ENCODE measurements around the gene RPRM.
"Not testable (repeated sequence)": the region's sequence is repeated elsewhere in the genome, so short reads cannot be mapped to it uniquely, and the experiment has no call there.

The RPRM gene

GRCh38 chr2:153455403-153455802 is 23.2 kb downstream of the RPRM start:
- Histone ChIP-seq H3K4me3 (ENCODE audit: insufficient read depth, low read length, poor library complexity, severe bottlenecking) (no peak overlapping the region), H3K9me3 (ENCODE audit: insufficient read depth, low read length) (no peaks in the 10 kb centered on the region), H3K9me2 (replicated peaks; ENCODE audit: insufficient read depth, low read length) (no peaks in the 10 kb centered on the region), H3K27ac (ENCODE audit: low read depth, low read length) (no peak overlapping the region), H3K9ac (ENCODE audit: low read length) (no peak overlapping the region), H3K79me2 (ENCODE audit: insufficient read depth, low read length) (no peaks in the 10 kb centered on the region), H2AFZ (ENCODE audit: low read depth, low read length, severe bottlenecking) (no peak overlapping the region), H3K36me3 (ENCODE audit: low read length) (no peaks in the 10 kb centered on the region), H4K20me1 (ENCODE audit: low read depth, low read length) (no peaks in the 10 kb centered on the region), H3K27me3 (ENCODE audit: low read length) (no peaks in the 10 kb centered on the region), H3K4me2 (ENCODE audit: low read depth, low read length, poor library complexity, severe bottlenecking) (no peak overlapping the region), H3F3A (ENCODE audit: insufficient read depth) (no peaks in the 10 kb centered on the region)
- TF ChIP-seq EZH2phosphoT487 (conservative IDR thresholded peaks at IDR 0.05; ENCODE audit: low read length) (no peak), CTCF (IDR thresholded peaks at IDR 0.05; ENCODE audit: insufficient read depth, low read length, poor library complexity, severe bottlenecking) (no peak)

- Histone ChIP-seq H3K4me3 (ENCODE audit: insufficient read depth, low read length, poor library complexity, severe bottlenecking) (no peak overlapping the region), H3F3A (ENCODE audit: insufficient read depth) (no peaks in the 10 kb centered on the region), H3K36me3 (ENCODE audit: low read length) (no peaks in the 10 kb centered on the region), H3K9me3 (ENCODE audit: insufficient read depth, low read length) (no peaks in the 10 kb centered on the region), H3K27me3 (ENCODE audit: low read length) (no peaks in the 10 kb centered on the region), H3K9me2 (replicated peaks; ENCODE audit: insufficient read depth, low read length) (no peaks in the 10 kb centered on the region), H4K20me1 (ENCODE audit: low read depth, low read length) (no peaks in the 10 kb centered on the region), H3K27ac (ENCODE audit: low read depth, low read length) (no peak overlapping the region), H3K9ac (ENCODE audit: low read length) (no peak overlapping the region), H3K4me2 (ENCODE audit: low read depth, low read length, poor library complexity, severe bottlenecking) (no peak overlapping the region), H3K79me2 (ENCODE audit: insufficient read depth, low read length) (no peaks in the 10 kb centered on the region), H2AFZ (ENCODE audit: low read depth, low read length, severe bottlenecking) (no peak overlapping the region)
- TF ChIP-seq EZH2phosphoT487 (conservative IDR thresholded peaks at IDR 0.05; ENCODE audit: low read length) (no peak), CTCF (IDR thresholded peaks at IDR 0.05; ENCODE audit: insufficient read depth, low read length, poor library complexity, severe bottlenecking) (no peak)
Measured at GRCh38 chr2:153451611-153452010, 27.0 kb downstream of the RPRM start.

GRCh38 chr2:153443106-153443505 is 35.5 kb downstream of the RPRM start:
- TF ChIP-seq EZH2phosphoT487 (conservative IDR thresholded peaks at IDR 0.05; ENCODE audit: low read length) (no peak), CTCF (IDR thresholded peaks at IDR 0.05; ENCODE audit: insufficient read depth, low read length, poor library complexity, severe bottlenecking) (no peak)
- Histone ChIP-seq H2AFZ (ENCODE audit: low read depth, low read length, severe bottlenecking) (no peak overlapping the region), H3F3A (ENCODE audit: insufficient read depth) (no peaks in the 10 kb centered on the region), H3K27me3 (ENCODE audit: low read length) (no peaks in the 10 kb centered on the region), H3K9me3 (ENCODE audit: insufficient read depth, low read length) (no peaks in the 10 kb centered on the region), H3K79me2 (ENCODE audit: insufficient read depth, low read length) (no peaks in the 10 kb centered on the region), H3K36me3 (ENCODE audit: low read length) (no peaks in the 10 kb centered on the region), H3K27ac (ENCODE audit: low read depth, low read length) (no peak overlapping the region), H3K4me3 (ENCODE audit: insufficient read depth, low read length, poor library complexity, severe bottlenecking) (no peak overlapping the region), H3K9ac (ENCODE audit: low read length) (no peak overlapping the region), H4K20me1 (ENCODE audit: low read depth, low read length) (no peaks in the 10 kb centered on the region), H3K9me2 (replicated peaks; ENCODE audit: insufficient read depth, low read length) (no peaks in the 10 kb centered on the region), H3K4me2 (ENCODE audit: low read depth, low read length, poor library complexity, severe bottlenecking) (no peak overlapping the region)

GRCh38 chr2:153442616-153443015 is 35.9 kb downstream of the RPRM start:
- not testable (repeated sequence) for H3K9me3 ChIP-seq (ENCODE audit: insufficient read depth, low read length); H3K36me3 ChIP-seq (ENCODE audit: low read length); H3K4me3 ChIP-seq (ENCODE audit: insufficient read depth, low read length, poor library complexity, severe bottlenecking); H3K4me2 ChIP-seq (ENCODE audit: low read depth, low read length, poor library complexity, severe bottlenecking); H4K20me1 ChIP-seq (ENCODE audit: low read depth, low read length); H3K27me3 ChIP-seq (ENCODE audit: low read length); H3K9ac ChIP-seq (ENCODE audit: low read length); H3K79me2 ChIP-seq (ENCODE audit: insufficient read depth, low read length); H3F3A ChIP-seq (ENCODE audit: insufficient read depth); H3K27ac ChIP-seq (ENCODE audit: low read depth, low read length); H3K9me2 ChIP-seq (replicated peaks; ENCODE audit: insufficient read depth, low read length); H2AFZ ChIP-seq (ENCODE audit: low read depth, low read length, severe bottlenecking)

- H3K4me2 ChIP-seq (ENCODE audit: low read depth, low read length, poor library complexity, severe bottlenecking); H3K36me3 ChIP-seq (ENCODE audit: low read length); H3F3A ChIP-seq (ENCODE audit: insufficient read depth); H4K20me1 ChIP-seq (ENCODE audit: low read depth, low read length); H3K4me3 ChIP-seq (ENCODE audit: insufficient read depth, low read length, poor library complexity, severe bottlenecking); H3K9me2 ChIP-seq (replicated peaks; ENCODE audit: insufficient read depth, low read length); H3K27me3 ChIP-seq (ENCODE audit: low read length); H3K9me3 ChIP-seq (ENCODE audit: insufficient read depth, low read length); H3K27ac ChIP-seq (ENCODE audit: low read depth, low read length); H3K79me2 ChIP-seq (ENCODE audit: insufficient read depth, low read length); H3K9ac ChIP-seq (ENCODE audit: low read length); H2AFZ ChIP-seq (ENCODE audit: low read depth, low read length, severe bottlenecking): not testable (repeated sequence)
Measured at GRCh38 chr2:153440090-153440489, 38.5 kb downstream of the RPRM start.
